HG03045 (cell line): Measurements from ENCODE around the gene ACO2.
A peak's percentile ranks its signal among the peaks of the same experiment; 100 is the strongest.
"Not testable (repeated sequence)": the region's sequence is repeated elsewhere in the genome, so short reads cannot be mapped to it uniquely, and the experiment has no call there.

Source experiments
- ATAC-seq: cut with Tn5 transposase; IDR thresholded peaks from one replicate; pipeline ENCODE4 v1.9.1; 2021; ENCODE audit warnings: mild to moderate bottlenecking, moderate library complexity; ENCODE audit not compliant: unreplicated experiment

Gene ACO2

DNA sequence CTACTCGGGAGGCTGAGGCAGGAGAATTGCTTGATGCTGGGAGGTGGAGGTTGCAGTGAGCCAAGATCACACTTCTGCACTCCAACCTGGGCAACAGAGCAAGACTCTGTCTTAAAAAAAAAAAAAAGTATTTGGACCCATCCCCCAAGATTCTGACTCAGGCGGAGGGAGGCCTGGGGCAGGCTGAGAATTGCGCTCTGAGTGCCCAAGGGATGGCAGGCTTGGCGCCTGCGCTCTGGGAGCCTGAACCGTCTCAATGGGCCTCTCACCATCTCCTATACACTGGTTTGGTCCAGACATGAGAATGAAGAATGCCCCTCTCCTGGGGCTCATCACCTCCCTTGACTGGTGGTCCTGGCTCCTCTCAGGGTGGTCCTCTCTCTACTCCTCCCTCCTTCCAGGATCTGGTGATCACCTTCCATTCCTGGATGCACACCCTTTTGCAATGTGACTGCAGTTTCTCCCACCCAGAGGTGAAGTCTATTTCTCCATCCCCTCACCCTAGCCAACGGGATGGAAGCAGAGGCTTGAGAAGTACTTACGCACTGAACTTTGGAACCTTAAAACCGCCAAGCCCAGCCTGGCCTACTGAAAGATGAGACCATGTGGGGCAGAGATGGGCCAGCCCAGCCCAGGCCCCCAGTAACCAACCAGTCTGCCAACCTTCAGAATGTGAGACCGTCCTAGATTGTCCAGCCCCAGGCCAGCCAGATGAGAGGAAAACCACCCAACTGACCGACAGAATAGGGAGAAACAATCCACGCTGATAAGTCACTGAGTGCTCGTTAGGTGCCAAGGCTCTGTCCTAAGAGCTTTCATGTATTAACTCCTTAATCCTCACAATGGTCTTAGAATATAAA is 70.5 kb downstream of the ACO2 start:
- ATAC-seq = no peak

DNA sequence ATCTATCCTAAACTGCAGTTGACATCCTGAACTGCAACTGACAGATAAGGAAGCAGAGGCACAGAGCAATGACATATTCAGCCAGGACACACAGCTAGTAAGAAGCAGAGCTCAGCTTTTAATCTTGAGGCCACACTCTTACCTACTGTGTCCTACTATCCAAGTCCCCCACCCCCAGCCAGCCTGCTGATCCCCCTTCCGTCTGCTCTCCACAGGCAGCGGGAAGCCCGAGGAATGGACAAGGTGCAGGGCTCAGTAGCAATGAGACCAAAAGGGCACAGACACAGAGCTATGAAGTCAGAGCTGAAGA is 71.0 kb downstream of the ACO2 start:
- no peak for ATAC-seq

DNA sequence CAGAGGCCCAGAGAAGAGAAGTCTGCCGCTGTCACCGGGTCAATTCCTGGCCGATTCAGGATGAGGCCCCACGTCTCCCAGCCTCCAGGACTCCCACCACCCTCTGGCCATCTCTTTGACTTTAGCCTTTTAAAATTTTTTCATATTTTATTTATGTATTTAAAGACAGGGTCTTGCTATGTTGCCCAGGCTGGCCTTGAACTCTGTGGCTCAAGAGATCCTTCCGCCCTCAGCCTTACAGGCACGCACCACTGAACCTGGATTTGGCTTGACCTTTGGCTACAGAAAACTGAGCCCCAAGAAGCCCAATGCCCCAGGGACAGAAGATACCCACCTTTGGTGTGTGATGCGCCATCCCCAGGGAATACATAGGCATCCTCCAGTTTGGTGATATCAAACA is 71.4 kb downstream of the ACO2 start:
- no peak for ATAC-seq

DNA sequence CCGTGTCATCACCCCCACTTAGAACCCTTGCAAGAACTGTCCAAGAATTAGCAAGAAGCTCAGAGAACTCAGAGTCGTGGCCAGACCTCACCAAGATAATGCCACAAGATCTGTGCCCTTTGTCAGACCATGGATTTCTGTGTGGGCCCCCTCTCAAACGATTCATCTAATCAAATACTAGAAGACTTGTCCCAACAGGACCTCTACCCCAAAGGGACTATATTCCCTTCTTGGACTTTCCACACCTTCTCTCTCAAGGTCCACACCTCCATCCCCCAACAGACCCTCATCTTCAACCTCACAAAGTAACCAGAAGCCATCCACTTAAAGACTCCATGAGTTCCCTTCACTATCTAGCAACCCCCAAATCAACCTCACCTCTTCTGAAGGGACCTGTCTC is 72.6 kb downstream of the ACO2 start:
- ATAC-seq = no peak

DNA sequence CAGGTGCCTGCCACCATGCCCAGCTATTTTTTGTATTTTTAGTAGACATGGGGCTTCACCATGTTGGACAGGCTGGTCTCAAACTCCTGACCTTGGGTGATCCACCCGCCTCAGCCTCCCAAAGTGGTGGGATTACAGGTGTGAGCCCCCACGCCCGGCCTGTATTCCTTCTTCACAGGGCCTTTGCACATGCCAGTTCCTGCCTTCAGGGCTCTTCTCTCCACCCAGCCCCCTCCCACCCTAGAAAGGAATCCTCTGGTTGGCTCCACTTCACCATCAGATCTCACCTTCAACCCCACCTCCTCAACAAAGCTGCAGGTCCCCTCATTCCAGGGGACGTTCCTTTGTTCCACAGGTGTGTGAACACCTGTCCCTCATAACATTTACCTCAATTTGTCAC is 73.3 kb downstream of the ACO2 start:
- ATAC-seq = no peak

DNA sequence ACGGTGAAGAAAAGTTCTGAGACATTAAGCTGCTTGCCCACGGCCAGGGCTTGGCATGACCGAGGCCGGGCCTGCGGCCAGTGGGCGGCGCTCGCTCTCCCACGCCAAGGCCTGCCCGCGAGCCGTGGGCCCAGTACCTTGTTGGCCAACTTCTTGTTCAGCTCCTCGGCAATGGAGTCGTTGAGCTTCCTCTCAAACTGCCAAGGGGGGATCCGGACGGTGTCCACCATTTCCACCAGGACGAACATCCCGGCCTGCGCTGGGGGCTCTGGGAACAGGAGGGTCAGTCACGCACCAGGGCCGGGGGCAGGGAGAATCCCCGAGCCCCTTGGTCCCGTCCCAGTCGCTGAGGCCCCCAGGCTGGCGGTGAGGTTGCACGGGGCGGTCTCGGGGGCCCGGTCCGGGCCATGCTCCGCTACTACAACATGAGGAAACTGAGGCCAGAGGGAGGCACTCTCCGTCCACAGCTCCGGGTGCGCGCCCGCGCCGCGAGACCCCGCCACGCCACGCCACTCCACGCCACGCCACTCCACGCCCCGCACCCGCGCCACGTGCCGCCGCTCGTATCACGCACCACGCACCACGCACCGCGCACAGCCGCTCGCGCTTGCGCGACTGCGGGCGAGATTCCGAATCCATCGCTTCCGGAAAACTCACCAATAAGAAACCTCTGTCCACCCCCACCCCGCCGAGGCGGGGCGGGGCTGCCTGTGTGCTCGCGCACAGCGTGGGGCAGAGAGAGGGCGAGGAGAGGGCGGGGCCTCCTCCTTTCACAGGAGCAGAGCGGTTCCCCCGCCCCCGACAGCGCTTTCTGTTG is 75.1 kb downstream of the ACO2 start, which contains the start of gene POLR3H:
Gene POLR3H (minus strand): TSS at position 617 of the 817 bp plus-strand sequence. CDS start 369 bp downstream, at position 248.
- ATAC-seq = peak; percentile 88

DNA sequence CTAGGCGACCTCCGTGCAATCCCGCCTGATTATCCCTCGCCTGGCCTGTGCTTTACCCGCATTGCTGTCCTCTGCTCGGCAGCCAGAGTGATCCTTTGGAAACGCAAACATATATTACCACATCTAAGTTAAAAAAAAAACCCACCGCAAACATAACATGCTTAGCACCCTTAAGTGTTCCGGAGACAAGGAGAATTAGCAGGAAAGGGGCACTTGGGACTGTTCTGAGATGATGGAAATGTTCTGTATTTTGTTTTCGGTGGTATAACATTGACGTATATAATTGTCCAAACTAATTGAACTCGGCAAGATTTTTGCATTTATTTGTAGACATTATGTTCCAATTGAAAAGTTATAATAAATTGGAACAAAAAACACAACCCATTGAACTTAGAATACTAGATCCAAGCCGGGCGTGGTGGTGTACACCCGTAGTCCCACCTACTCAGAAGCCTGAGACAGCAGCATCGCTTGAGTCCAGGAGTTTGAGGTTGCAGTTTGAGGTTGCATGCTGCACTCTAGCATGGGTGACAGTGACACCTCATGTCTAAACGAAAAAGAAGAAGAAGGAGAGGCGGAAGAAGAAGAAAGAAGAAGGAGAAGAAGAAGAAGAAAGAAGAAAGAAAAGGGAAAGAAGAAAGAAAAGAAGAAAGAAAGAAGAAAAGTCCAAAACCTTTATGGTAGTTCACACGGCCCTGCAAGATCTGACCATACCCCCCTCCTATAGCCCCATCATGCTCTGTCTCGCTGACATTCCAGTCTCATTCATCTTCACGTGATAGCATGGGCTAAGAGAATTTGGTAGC is 76.0 kb downstream of the ACO2 start:
- no peak for ATAC-seq

DNA sequence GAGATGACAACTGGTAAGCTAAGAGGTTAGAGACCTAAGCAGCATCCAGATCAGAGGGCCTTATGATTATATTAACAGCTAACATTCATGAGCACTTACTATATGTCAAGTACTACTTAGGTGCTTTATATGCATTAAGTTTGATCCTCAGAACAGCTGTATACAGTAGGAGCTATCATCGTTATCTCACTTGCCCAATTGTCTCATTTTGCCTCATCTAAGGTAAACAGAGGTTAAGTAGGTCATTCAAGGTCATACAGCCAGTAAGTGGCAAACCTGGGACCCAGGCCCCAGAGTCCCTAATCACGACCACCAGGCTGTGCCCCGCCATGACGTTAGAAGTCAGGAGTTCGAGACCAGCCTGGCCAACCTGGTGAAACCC is 79.9 kb downstream of the ACO2 start:
- no peak for ATAC-seq

DNA sequence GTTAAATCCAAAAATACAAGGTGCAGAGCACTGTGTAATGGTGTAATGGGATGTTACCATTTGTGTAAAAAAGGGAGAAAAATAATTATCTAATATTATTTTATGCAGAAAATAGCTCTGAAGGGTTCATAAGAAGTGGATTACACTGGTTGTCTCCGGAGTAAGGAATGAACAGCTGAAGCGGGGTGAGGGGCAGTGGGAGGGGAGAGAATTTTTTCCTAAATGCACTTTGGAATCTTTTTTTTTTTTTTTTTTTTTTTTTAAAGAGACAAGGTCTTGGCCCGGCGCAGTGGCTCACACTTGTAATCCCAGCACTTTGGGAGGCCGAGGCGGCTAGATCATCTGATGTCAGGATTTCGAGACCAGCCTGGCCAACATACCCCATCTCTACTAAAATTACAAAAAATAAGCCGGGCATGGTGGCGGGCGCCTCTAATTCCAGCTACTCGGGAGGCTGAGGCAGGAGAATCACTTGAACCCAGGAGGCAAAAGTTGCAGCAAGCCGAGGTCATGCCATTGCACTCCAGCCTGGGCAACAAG is 82.1 kb downstream of the ACO2 start:
- ATAC-seq = no peak

DNA sequence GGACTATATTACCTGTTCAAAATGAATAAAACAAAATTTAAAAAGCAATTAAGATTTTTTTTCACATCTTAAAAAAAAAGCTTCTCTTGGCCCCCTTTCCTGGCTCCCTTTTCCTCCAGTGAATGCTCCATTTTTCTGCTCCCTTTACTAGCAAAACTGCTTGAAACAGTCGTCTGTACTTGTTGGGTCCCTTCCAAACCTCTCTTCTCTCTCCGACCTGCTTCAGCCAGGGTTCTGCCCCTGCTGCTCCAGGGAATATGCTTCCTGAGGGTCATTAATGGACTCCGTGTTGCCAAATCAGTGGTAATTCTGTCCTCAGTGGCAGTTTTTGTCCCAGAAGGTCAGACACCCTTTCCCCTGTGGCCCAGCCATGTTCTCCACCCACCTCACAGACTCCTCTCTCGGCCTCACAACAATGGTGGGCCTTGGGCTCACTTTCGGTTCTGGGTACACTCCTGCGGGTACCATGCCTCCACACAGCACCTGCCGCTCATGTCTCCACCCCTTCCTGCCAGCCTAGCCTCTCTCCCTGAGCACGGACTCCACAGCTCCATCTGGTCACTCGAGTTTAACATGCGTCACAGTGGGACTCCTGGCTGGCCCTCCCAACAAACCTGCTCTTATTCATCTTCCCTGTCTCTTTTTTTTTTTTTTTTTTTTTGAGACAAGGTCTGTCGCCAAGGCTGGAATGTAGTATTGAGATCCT is 83.1 kb downstream of the ACO2 start:
- ATAC-seq = no peak

DNA sequence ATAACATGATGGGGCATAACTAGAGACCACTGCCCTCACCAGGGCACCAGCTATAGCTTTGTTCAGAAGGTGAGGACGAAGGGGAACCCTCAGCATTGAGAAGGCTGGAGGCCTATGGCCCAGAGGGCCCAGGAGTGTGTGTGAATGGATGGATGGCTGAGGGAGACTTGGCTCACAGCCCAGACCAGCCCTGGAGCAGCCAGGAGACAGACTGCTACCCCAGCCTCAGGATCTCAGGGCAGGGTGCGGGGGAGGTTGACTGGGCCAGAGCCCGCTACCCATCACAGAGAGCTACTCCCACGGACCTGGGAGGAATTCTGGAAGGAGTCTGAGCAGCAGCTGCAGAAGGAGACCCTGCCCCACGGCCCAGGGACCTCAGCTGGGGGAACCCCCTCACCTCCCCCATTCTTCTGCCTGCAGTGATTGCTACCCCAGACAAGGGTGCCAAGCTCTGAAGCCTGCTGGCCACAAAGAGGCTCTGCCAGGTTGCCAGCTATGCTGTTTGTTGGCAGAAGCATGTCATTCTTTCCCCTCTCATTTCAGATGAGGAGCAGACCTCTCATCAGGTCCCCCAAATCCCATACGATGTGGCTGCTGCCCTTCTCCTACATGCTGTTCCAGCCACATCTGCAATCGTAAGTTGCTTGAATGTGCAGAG is 86.5 kb downstream of the ACO2 start:
- ATAC-seq = no peak

DNA sequence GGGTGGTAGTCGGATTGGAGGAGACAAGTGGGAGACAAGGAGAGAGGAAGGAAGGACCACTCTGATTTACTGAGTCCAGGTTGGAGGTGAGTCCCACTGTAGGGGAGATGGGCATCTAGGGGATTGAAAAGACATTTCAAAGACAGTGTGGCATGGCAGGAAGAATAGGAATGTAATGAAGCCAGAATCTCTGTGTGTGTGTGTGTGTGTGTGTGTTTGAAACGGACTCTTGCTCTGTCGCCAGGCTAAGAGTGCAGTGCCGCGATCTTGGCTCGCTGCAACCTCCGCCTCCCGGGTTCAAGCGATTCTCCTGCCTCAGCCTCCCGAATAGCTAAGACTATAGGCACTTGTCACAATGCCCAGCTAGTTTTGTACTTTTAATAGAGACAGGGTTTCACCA is 87.6 kb downstream of the ACO2 start:
- no peak for ATAC-seq

DNA sequence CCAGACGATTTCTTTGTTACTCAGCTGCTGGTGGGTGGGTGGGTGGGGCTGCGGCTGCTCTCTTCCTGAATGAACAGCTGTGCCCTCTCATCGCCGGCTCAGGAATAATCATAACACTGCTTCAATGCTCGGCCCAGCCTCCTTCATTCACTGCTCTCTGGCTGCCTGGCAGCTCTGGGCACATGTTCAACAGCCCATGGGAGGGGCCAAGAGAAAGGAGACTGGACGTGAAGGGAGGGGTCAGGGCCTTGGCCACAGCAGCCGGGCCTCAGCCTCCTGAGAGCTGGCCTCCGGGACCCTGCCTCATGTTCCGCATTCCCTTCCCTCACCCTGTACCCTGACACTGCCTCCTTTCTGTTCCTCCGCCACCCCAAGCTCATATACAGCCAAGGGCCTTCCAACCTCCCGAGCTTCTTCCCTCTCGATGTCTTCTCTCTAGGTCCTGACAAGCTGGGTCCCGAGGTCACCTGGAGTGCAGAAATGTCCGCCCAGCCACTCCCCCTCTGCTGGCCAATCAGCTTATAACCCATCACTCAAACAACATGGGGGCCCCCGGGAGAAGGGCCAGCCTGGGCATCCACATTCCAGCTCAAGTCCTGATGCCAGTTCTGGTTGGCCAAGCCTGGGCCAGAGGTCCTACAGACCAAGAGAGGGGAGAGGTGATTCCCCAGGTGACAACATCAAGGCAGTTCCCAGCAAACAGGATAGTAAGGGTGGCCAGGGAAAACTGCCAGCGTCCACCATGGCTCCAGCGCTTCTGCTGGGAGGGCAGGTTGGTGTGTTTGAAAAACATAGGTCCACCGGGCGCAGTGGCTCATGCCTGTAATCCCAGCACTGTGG is 88.7 kb downstream of the ACO2 start:
- ATAC-seq = no peak

DNA sequence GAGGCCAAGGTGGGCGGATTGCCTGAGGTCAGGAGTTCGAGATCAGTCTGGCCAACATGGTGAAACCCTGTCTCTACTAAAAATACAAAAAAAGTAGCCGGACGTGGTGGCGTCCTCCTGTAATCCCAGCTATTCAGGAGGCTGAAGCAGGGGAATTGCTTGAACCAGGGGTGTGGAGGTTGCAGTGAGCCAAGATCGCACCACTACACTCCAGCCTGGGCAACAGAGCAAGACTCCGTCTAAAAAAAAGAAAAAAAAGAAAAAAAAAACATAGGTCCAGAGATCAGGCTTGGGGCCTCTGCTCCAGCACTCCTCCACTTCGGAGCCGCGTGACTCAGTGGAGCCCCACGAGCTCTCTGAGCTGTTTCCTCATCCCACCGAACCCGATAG is 89.3 kb downstream of the ACO2 start:
- not testable (repeated sequence) for ATAC-seq

DNA sequence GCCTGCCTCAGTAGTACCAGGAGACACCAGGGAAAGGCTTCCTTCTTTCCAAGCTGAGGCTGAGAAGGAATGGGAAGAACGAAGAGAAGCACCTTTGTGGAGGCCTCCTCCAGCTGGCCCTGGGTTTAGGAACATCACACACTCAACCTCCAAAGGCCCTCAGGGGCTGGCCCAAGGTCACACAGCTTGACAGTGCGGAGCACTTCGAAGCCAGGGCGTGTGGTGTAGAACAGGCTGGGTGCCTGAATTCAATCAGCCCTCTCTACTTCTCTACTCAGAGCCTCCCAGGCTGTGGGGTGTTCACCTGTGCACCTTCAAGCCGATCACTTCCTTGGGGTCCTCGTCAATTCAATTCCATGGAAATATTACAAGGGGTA is 91.2 kb downstream of the ACO2 start:
- ATAC-seq = no peak

DNA sequence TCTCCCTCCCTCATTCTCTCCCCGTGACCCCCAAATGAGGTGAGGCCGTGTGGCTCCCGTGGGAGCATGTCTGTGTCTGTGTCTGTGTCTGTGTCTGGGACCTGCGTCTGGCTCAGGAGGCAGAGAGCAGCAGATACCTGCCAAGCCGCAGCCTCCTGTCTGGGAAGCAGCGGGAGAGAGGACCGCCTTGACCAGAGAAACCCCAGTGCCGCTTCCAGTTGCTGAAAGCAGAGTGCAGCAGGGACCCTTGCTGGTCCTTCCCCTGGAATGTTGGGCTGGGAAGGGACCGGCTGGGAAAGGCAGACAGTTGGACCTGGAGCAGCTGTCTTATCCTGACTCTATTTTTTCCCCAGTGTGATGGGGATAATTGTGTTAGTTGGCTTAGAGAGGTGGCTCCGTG is 92.4 kb downstream of the ACO2 start:
- no peak for ATAC-seq

DNA sequence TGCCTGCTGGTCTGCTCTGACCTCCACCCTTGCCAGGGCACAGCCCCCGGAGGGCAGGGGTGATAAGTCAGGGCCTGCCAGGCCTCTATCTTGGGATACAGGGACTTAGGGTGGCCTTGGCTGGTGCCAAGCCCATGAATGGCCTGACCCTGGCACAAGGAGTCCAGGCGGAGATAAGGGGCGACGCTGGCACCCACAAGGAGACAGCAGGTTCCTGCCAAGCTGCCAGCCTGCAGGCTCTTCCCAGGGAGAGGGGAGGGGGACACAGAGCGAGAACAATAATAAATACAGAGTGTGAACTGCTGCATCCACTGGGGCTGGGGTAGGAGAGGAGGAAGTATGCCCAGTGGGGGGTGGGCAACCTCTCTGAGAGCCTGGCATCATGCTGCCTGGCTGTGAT is 92.9 kb downstream of the ACO2 start:
- no peak for ATAC-seq

DNA sequence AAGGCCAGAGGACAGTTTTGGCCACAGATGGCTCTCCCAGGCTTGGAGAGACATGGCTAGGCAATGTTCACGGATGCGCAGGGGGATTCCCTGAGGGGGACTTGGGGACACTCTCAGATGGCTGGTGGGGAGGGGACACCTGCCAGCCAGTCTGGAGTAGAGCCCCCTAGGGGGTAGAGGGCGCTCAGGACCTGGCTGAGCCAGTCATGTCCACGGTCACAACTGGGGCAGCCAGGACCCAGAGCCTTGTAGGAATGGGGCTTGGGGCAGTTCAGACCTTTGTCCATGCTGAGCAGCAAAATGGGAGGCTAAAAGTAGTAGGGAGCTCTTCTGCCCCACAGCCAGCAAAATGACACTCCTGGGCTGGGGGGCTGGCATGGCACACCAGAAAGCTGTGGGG is 93.5 kb downstream of the ACO2 start:
- ATAC-seq = no peak

DNA sequence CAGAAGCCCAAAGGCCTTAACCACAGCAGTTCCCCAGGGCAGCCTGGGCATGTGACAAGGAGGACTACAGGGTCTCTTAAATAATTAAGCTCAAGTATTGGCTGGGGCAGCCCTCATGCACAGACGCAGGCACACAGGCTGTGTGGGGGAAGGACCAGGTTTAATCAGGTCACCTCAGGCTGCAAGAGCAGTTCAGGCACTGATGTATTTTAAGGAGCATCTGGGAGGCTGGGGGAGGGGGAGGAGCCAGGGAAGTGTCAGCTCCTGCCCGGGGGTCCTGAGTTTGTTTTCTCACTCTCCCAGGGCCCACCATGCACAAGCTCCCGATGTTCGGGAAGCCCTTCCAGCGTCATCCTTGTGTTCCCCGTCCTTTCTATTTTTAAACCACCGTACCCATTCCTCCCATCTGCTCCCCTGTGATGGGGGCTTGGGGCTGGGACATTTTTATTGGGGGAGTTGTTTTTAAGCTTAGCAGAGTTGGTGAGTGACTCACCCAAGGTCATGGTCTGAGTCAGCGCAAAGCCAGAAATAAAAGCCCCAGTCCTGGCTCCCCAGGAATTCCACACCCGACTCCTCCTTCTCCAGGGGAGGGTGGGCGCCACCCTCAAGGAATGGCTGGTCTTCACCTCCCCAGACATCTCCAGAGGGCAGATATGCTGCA is 94.3 kb downstream of the ACO2 start:
- no peak for ATAC-seq
